Tibial nerve (tissue), 4 donors: ENCODE results near the gene SLC25A48. TPM values are rescaled to one million over a fixed set of nuclear protein-coding genes. Genes with fewer than 3 reads are reported as not detected.

Source experiments
- DNase-seq, 2 donors: peaks; one replicate each; pipeline ENCODE4 v3.0.0-alpha.2; 2019; ENCODE audit warnings: low spot score in 2 of 2
- H3K27ac ChIP-seq, 4 donors: fragments of 200-600 bp; sonication (generic) in 3 of 4; one replicate each; pipeline ENCODE4 v1.5.1; 2017 to 2019; ENCODE audit warnings: mild to moderate bottlenecking in 1 of 4
- H3K27me3 ChIP-seq, 2 donors: fragments of 200-600 bp; sonication (generic) in 1 of 2; one replicate each; pipeline versions ENCODE4 v1.5.1 to v1.6.0; 2017 to 2019
- H3K36me3 ChIP-seq, 3 donors: fragments of 200-600 bp; sonication (generic); one replicate each; pipeline ENCODE4 v1.5.1; 2018 to 2019
- H3K4me1 ChIP-seq, 4 donors: fragments of 200-600 bp; sonication (generic) in 3 of 4; one replicate each; pipeline ENCODE4 v1.5.1; 2017 to 2019
- H3K4me3 ChIP-seq, 4 donors: fragments of 200-600 bp; sonication (generic) in 3 of 4; one replicate each; pipeline ENCODE4 v1.5.1; 2017 to 2019; ENCODE audit warnings: mild to moderate bottlenecking in 1 of 4, moderate library complexity in 1 of 4
- H3K9me3 ChIP-seq, 4 donors: fragments of 200-600 bp; sonication (generic) in 3 of 4; one replicate each; pipeline ENCODE4 v1.5.1; 2017 to 2019
- EP300 ChIP-seq, 2 donors: sonication (generic); formaldehyde crosslinking; IDR thresholded peaks; one replicate each; pipeline ENCODE4 v1.6.1; 2017; ENCODE audit warnings: antibody characterized with exemption in 2 of 2, mild to moderate bottlenecking in 1 of 2
- POLR2A ChIP-seq, 2 donors: fragments of 450-650 bp; IDR thresholded peaks; one replicate each; pipeline ENCODE4 v1.6.1; 2017; ENCODE audit warnings: antibody characterized with exemption in 2 of 2, mild to moderate bottlenecking in 2 of 2, moderate library complexity in 2 of 2
- WGBS, 2 donors: methylation state at CpG; one replicate each; pipeline ENCODE4 v1.1.5; 2018; 5-methylcytosine and 5-hydroxymethylcytosine counted together
- total RNA-seq, 4 donors: library from RNA; depleted of rRNA; stranded (reverse); fragments of >200 nt; gene quantifications; one replicate each; pipeline ENCODE4 v1.1.0, GENCODE V29; 2016
- TF ChIP-seq, protein P1 (sequence below), 5 experiments: fragments of 200-600 bp in 3 of 5; fragments of 450-650 bp in 2 of 5; sonication (generic) in 3 of 5; IDR thresholded peaks; one replicate each; pipeline ENCODE4 v1.5.1; 2016 to 2019; ENCODE audit warnings: antibody characterized with exemption in 5 of 5, mild to moderate bottlenecking in 3 of 5, moderate library complexity in 2 of 5

The SLC25A48 gene
- total RNA-seq, 4 donors from 2014 or later: 59.4 to 91.2 (median 72.1) TPM

- Histone ChIP-seq H3K36me3 (no peaks in the 10 kb centered on the region), H3K4me3 (no peak overlapping the region), H3K9me3 (no peaks in the 10 kb centered on the region), H3K27ac (no peak overlapping the region), H3K27me3 (no peaks in the 10 kb centered on the region), H3K4me1 (no peaks in the 10 kb centered on the region)
- WGBS, 2 donors: 75 to 77% methylated on average over 4 of the region's 4 CpGs
- TF ChIP-seq, protein P1, sequence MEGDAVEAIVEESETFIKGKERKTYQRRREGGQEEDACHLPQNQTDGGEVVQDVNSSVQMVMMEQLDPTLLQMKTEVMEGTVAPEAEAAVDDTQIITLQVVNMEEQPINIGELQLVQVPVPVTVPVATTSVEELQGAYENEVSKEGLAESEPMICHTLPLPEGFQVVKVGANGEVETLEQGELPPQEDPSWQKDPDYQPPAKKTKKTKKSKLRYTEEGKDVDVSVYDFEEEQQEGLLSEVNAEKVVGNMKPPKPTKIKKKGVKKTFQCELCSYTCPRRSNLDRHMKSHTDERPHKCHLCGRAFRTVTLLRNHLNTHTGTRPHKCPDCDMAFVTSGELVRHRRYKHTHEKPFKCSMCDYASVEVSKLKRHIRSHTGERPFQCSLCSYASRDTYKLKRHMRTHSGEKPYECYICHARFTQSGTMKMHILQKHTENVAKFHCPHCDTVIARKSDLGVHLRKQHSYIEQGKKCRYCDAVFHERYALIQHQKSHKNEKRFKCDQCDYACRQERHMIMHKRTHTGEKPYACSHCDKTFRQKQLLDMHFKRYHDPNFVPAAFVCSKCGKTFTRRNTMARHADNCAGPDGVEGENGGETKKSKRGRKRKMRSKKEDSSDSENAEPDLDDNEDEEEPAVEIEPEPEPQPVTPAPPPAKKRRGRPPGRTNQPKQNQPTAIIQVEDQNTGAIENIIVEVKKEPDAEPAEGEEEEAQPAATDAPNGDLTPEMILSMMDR (IDR thresholded peaks at IDR 0.05): no peak
- TF ChIP-seq EP300 (IDR thresholded peaks at IDR 0.05) (no peak), POLR2A (IDR thresholded peaks at IDR 0.05) (no peak)
- no peak for DNase-seq
Measured at GRCh38 chr5:135822959-135823358, 11.5 kb upstream of the SLC25A48 start.

GRCh38 chr5:135823881-135824280 lies 10.6 kb upstream of the SLC25A48 start:
- WGBS, 2 donors: 63 to 67% methylated on average over 1 of the region's 1 CpG
- no peaks in the 10 kb centered on the region for H3K36me3 ChIP-seq
- no peak for DNase-seq

DNA sequence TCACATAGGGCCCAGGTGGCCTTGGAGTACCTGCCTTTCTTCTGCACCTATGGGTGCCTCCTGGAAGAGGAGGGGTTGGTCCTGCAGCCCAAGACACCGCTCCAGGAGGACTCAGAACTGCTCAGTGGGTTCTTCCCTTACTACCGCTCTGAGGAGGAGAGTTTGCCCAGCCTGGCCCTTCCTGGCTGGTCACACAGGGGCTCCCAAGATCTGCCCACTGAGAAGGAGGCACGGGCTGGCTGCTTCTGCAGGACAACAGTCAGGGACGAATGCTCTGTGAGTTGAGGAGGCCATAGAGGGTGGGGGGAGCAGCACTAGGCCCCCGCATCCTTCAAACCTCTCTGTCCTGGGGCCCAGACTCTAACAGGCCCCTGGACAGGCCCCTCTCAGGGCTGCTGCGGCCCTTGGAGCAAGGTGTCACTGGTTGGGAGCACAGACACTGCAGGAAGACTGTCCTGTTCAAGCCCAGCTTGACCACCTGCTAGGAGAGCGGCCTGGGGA lies 9.9 kb upstream of the SLC25A48 start:
- Histone ChIP-seq H3K36me3 (no peaks in the 10 kb centered on the region), H3K4me3 (no peak overlapping the region), H3K9me3 (no peaks in the 10 kb centered on the region), H3K27ac (no peak overlapping the region), H3K27me3 (no peaks in the 10 kb centered on the region), H3K4me1 (no peaks in the 10 kb centered on the region)
- 77 to 89% methylated on average over 6 to 7 of the region's 7 CpGs for WGBS, 2 donors
- TF ChIP-seq POLR2A (IDR thresholded peaks at IDR 0.05): no peak
- TF ChIP-seq EP300 (IDR thresholded peaks at IDR 0.05): no peak
- TF ChIP-seq, protein P1 (IDR thresholded peaks at IDR 0.05): no peak
- no peak for DNase-seq

More at GRCh38 chr5:135823881-135824280, 10.6 kb upstream of the SLC25A48 start:
- no peak overlapping the region for H3K27ac ChIP-seq
- H3K4me1 ChIP-seq: no peaks in the 10 kb centered on the region
- TF ChIP-seq, protein P1 (IDR thresholded peaks at IDR 0.05): no peak
- H3K9me3 ChIP-seq: no peaks in the 10 kb centered on the region
- H3K27me3 ChIP-seq: no peaks in the 10 kb centered on the region
- no peak overlapping the region for H3K4me3 ChIP-seq

GRCh38 chr5:135825373-135826220 lies 8.9 kb upstream of the SLC25A48 start:
- TF ChIP-seq, protein P1 (IDR thresholded peaks at IDR 0.05): no peak
- TF ChIP-seq POLR2A (IDR thresholded peaks at IDR 0.05) (no peak), EP300 (IDR thresholded peaks at IDR 0.05) (no peak)
- WGBS, 2 donors: 83 to 86% methylated on average over 5 to 7 of the region's 12 CpGs
- no peaks in the 10 kb centered on the region for H3K27me3 ChIP-seq
- H3K36me3 ChIP-seq: no peaks in the 10 kb centered on the region
- no peak overlapping the region for H3K4me3 ChIP-seq
- DNase-seq: no peak
- H3K27ac ChIP-seq: no peak overlapping the region
- peaks cover 0 to 7% (median 0%) of the 10 kb centered on the region in 4 donors for H3K4me1 ChIP-seq
- no peaks in the 10 kb centered on the region for H3K9me3 ChIP-seq

DNA sequence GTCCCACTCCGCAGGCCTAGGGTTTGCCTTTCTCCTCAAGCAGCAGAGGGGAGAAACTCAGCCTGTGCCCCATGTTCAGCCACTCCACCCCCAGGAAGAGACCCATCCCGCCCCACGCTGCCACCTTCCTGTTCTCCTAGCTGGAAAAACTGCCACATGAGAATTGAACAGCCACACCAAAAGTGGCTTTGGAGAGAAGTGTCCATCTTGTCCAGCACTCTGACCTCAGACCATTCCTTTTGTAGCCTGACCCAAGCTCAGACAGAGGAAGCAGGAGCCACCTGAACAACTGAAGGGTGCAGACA lies 8.3 kb upstream of the SLC25A48 start:
- TF ChIP-seq, protein P1 (IDR thresholded peaks at IDR 0.05): no peak
- no peak for TF ChIP-seq EP300 (IDR thresholded peaks at IDR 0.05)
- no peak for TF ChIP-seq POLR2A (IDR thresholded peaks at IDR 0.05)
- no peak for DNase-seq
- Histone ChIP-seq H3K27me3 (no peaks in the 10 kb centered on the region), H3K4me3 (no peak overlapping the region), H3K27ac (no peak overlapping the region), H3K4me1 (peaks cover 0 to 7% (median 0%) of the 10 kb centered on the region in 4 donors), H3K9me3 (no peaks in the 10 kb centered on the region), H3K36me3 (no peaks in the 10 kb centered on the region)
- WGBS, 2 donors: 86 to 87% methylated on average over 3 of the region's 3 CpGs
